GM19324 (cell line): ENCODE results near the gene NANOS3.
A peak's percentile ranks its signal among the peaks of the same experiment; 100 is the strongest.

Experiments used
- ATAC-seq: cut with Tn5 transposase; IDR thresholded peaks from one replicate; pipeline ENCODE4 v1.9.1; 2021; ENCODE audit warnings: mild to moderate bottlenecking, moderate library complexity; ENCODE audit not compliant: unreplicated experiment, low FRiP score

NANOS3 gene

DNA sequence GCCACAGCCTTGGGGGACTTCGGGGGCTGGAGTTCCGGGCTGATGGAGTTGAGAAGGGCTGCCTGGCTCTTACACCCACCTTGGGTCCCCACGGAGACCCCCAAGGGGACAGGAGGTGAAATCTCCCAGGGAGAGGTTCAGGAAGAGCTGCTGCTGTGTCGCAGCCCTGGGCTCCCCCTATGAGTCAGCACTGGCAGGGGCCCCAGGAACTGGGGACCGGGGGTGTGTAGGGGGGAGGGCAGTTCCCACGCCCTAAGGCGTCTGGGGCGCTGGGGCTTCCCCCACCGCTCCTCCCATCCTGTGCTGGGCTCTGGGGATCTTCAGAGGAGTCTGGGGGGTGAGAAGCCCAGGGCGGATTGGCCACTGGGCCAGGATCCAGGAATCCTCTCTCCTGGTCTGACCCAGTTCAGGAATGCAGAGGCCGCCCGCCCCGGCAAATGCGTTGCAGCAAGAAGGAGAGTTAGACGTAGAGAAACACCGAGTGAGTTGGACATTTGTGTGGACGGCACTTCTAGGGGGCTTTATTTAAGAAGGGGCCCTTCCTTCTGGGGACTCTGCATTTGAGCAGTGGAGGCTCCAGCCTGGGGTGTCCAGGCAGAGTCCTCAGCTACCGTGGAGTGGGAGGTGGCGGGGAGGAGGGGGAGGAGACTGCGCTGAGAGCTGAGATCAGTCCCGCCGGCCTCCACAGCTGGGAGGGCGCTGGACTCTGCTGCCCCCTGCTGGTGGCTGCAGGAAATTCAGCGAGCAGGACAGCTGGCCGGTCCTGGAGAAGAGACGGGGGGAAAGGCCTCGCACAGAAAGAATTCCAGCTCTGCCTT lies 15.0 kb upstream of the NANOS3 start:
- ATAC-seq = peak; percentile 63

DNA sequence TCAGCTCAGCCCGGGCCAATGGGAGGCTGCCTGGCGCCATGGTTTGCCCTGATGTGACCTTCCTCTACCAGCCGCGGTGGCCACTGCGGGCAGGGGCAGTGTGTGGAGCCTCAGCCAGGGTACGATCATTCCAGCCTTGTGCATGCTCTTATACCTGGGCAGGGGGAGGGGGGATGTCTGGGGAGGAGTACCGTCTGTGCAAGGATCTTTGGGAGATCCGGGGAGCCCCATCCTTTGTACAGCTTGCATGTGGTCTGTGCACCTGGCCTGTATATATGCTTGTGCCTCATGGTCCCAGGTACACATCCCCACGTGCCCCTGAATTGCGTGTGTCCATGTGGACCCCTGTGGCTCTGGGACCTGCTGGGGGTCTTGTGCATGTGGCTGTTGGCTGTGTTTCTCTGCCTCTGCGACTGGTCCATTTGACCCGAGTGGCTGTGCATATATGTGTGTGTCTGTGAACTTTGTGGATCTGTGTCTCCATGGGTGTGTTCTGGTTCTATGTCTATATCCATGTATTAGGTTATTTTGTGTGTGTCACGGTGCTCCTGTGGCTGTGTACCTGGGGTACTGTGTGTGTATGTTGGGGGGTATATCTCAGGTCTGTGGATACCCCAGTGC lies 12.8 kb upstream of the NANOS3 start:
- no peak for ATAC-seq

DNA sequence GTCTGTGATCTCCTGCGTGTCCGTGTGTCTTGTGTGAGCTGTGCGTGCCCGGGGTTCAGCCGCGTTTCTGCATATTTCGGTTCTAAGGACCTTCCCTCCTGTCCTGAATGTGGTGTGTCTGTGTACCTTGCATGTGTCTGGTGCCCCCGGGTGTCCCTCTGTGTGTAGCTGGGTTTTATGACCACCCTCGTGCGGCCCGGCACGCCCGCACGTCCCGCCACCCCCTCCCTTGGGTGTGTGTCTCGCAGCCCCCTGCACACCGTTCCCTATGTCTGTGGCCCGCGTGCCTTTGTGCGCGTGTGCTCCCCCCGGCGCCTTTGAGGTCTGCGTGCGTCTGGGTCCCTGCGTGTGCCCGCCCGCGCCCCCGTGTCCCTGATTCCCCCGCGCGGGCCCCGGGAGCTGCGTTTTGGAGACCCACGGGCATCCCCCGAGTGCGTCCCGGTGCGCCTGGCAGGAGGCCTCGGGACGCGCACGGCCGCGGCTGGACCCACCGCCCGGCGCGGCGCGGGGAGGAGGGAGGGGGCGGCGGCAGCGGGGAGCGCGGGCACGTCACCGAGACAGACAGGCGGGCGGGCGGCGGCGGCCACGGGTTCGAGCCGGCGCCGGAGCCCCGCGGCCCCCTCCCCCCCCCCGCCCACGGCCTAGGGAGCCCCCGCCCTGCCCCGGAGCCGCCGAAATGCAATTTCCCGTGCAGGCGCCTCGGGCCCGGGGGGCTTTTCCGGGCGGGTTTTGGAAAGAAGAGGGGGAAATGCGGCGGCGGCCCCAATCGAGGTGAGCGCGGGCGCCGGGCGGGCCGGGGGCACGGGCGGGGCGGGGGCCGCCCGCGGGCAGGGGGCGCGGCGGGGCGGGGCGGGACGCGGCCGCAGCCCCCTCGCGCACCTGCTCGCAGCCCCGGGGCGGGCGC lies 12.0 kb upstream of the NANOS3 start:
- ATAC-seq = no peak

DNA sequence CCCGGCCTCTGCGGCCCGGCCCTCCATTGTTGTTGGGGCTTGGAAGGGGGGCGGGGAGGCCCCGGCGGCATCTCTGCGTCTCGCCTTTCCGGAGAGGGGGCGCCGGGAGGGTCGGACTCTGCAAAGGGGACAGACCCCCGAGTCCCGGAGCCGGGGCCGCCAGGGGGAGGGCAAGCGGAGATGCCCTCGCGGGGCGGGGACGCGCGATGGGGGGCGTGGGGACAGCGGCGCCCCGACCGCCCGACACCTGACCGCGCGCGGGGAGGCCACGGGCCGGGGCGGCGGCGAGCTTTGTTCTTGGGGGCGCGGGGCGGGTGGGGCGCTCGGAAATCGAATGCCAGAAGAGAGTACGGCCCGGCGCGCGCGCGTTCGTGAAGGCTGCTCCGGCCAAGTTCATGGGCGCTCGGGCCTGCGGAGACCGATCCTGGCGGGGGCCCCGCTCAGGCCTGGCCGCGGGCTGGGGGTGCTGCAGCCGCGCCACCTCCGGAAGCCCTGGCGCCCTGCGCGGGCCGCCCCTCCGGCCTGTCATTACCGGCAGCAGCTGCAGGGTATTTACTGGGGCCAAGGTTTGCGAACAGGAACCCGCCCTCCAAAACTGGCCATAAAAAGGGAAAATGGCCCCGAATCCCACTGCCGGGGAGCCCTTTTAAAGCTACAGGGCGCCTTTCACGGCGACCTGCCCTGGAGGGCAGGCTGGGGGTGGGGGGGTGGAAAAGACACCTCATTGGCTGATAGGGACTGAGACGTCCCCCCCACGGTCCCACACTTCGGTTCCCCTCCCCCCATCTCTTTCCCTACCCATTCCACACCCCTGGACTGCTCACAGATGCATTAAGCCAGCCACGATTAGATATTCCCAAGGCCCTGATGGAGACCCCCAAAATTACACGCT lies 11.1 kb upstream of the NANOS3 start:
- no peak for ATAC-seq

DNA sequence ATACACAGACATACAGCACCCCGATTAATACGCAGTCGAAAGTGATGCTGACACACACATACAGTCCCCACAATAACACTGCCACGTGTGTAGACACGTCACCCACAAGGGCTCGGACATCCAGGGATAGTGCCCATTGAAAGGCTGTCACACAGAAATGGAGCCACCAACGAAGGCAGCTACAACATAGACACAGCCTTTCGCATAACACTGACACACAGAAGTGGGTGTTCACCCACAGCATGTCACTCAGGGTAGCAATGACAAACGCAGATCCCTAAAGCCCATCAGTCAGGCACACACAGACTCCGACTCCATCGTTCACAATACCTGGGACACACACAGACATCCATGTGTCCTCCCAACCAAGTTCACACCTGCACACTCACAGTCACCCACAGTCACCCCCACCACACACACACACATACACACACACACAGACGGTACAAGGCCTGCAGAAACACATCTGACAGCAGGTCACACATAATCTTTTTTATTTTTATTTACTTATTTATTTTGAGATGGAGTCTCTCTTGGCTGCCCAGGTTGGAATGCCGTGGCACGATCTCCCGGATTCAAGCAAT lies 10.4 kb upstream of the NANOS3 start:
- no peak for ATAC-seq

DNA sequence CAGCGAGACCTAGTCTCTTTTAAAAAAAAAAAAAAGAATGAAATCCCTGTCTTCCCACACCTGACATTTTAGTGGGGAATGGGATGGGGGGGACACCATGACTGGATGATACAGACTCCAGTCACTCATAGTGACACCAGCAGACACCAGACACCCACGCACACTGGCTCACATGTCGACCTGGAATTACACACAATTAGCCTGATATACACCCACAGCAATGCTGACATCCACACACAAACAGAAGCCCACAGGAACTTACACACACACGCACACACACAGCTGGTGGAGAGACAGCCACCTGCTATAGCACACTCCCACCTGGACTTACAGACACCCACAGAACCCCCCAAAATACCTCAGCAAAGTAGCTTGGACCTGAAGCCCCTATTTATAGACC lies 8.3 kb upstream of the NANOS3 start:
- ATAC-seq = no peak

DNA sequence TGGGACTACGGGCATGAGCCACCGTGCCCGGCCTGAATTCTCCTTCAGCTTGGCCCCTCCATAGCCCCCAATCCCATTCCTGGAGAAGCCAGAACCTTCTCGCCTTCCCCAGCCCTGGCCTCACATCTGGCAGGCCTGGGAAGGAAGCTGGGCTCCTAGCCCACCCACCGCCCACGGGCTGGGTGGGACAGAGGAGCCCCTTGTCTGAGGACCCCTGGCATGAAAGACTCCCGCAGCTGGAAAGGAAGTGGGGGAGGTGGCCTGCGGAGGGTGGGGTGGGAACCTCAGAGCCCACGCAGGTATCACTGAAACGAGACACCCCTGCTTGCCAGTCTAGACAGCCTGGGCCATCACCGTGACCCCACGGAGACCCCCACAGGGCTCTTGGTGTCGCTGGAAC lies 7.7 kb upstream of the NANOS3 start:
- ATAC-seq = no peak

DNA sequence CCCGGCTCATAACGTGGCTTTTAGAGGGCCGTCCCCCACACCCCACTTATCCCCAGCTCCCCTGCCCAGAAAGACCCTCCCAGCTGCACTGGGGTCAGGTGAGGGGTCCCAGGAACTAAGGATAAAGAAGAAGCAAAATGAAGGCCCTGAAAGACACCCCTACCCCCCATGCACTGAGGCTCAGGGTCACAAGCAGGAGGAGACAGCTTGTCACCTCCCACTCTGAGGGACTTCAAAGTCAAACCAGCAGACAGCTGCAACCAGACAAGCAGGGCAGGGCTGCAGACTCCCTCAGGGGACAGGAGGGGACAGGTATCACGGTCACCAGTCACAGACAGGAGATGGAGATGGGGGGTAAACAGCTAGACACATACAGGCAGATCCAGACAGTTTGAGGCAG lies 6.1 kb upstream of the NANOS3 start:
- no peak for ATAC-seq

DNA sequence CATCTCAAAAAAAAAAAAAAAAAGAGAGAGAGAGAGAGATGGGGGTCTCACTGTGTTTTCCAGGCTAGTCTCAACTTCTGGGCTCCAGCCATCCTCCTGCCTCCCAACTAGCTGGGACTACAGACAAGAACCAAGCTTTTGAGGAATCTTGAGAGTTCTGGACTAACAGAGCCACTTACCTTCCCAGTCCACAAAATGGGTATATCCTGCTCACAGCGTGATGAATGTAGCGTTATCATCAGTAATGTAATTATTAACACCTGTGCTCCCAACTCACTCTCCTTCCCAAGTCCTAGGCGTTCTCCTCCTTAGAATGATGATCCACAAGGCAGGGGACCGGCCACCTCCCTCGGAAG lies 4.6 kb upstream of the NANOS3 start:
- ATAC-seq = no peak

DNA sequence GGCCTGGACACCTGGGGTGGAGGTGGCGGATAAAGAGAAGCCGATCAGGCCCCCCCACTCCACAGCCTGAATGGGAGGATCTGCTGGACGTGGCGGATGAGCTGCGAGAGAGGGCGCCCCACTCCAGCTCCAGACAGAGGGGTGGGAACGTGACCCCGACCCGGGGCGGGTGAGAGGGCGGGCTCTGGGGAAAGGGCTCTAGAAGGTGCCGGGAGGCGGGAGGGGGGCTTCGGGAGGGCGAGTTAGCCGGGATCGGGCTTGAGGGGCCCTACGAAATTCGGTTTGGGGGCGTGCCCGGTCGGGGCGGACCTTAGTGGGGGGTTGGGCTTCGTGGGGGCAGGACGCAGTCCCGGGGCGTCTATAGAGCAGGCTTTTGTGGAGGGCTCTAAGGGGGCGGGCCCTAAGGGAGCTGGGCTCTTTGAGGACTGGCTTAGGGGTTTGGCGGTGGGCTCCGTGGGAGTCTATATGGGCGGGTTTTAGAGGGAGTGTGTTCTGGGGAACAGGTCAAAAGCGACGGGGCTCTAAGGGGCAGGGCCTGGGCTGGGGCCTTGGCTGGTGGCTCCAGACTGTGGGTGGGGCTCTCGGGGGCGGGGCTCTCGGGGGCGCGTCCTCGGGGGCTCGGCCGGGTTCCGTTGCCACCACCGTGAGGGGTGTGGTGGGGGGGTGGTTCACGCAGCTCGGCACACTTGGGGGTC lies 4.1 kb upstream of the NANOS3 start:
- no peak for ATAC-seq

DNA sequence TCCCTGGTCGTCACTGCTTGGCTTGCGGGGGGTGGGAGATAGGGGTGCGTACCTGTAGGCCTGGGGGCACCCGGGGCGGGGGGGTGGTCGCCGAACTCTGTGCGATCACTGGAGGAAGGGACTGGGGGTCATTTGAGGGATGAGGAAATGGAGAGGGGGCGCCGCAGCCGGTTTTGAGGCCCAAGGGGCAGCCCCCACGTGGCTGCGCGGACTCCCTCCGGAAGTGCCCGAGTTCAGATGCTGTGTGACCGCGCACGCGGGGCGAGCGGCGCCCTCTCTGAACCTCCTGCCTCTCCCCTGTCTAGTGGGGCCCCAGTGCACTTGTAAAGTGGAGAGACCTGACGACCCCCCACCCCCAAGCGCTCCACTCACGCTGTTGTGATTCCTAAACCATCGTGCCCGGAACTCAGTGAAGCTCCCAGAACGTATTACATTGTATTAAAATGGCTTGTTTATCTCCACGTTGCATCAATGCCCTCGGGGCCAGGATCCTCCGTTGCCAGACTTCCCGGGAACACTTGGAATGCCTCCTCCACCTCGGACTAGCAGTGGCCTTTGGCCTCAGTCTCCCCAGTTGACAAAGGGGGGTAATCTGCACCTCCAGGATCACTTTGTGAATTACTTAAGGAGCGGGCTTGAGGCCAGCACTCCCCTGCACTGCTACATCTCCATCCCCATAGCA lies 3.0 kb upstream of the NANOS3 start:
- no peak for ATAC-seq

DNA sequence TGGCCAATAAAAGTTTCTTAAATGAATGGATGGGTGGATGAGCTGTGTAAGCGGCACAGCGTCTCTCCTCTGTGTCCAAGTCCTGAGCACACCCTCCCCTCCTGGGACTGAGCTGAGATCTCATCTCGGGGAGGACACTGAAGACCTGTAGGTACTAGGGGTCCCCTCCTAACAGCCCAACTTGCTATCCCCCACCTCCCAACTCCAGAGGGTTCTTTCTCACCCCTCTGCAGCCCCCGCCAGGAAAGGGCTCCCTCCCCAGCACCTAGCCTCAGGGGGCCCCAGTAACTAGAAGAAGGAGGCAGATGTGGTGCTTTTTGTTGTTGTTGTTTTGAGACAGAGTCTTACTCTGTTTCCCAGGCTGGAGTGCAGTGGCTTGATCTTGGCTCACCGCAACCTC lies 1.1 kb upstream of the NANOS3 start:
- no peak for ATAC-seq

DNA sequence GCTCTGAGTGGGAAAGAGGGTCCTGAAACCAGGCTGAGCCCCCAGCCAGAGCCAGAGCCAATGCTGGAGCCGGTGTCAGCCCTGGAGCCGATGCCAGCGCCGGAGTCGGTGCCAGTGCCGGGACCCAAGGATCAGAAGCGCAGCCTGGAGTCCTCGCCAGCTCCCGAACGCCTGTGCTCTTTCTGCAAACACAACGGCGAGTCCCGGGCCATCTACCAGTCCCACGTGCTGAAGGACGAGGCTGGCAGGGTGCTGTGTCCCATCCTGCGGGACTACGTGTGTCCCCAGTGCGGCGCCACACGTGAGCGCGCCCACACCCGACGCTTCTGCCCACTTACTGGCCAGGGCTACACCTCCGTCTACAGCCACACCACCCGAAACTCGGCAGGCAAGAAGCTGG lies 369 bp downstream of the NANOS3 start:
- ATAC-seq = no peak

DNA sequence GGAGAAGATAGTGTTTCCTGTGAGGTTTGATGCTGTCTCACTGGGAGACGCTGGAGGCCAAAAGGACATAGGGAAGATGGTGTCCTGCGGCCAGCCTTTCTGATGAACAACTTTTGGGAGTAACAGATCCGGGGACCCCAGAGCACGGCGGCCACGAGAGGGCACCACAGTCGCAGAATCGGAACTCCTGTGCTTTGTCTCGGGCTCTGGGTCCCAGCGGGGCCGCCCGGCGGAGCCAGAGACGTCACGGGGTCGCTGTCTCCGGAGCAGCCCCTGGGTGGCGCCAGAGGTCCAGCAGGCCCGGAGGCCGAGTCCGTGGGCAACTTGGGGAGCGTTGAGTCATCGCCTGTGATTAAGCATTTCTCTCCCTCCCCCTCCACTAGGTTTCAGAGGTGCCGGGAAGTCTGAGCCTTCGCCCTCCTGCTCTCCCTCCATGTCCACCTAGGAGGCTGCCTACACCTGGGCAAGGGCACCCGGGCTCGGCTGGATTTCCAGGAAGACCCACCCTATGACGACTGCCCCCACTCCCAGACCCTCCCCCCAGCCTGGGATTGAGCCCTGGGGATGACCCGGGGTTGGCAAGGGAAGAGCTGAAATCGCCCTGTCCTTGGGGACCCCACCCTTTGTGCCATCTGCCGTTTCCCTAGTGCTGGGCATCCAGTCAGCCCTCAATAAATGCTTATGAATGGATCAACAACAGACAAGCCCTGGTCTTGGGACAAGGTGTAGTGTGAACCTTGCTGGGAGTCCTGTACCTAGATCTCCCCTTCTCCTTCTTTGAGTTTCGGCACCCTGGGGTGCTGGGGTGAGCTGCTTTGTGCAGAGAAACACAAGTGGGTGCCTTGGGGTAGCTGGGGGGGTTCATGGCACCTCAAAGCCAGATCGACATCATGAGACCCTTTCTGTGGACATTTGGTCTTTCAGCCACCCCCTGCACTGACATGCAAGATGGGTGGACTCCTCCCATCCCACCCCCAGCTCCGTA lies 3.4 kb downstream of the NANOS3 start:
- peak; percentile 76 for ATAC-seq

DNA sequence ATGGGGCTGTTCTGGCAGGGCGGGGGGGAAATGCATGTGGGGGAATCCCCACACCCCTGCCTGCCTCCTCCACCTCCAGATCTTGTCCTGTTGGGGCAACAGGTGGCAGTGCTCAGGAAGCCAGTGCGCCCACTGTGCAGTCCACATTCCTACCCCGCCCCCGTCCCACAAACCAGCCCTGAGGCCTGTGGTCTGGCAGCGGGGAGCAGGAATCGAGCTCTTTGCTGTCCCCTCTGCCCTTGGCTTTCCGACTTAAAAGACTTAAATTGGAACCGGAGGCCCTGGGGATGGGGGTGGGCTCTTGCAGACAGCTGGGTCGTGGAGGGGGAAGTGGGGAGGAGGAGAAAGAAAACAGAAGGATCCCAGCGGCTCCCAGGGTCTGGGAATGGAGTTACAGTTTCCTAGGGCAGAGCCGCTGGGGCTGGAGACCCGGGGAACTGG lies 4.3 kb downstream of the NANOS3 start:
- ATAC-seq = no peak

DNA sequence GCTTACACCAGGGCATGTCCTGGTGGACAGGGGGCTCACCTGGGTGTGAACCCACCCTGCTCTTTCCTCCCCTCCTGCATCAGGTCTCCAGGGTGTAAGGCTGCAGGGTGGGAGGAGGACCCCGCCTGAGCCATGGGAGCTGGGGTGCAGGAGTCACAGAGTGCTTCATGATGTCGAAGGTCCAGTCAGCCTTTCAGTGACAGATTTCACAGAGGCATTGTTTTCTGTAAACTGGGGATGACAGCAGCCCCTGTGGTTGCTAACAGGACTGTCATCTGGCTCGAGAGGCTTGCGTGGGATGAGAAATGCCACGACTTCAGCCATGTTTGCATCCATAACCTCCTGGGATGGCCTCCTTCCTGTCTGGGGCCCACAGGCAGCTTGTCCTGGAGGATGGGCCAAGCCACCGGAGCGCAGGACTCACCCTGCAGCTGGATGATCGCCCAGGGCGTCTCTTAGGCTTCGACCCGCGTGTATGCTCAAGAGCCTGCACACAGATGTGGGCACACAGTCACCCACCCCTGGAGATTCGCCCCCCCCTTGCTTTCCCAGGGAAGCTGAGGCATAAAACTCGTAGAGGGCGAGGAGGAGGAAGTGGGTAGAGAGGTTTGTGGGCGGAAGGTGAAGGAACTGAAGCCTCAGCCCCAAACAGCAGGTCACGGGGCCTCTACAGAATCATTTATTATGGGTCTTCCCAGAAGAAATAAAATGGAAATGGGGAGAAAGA lies 4.9 kb downstream of the NANOS3 start:
- no peak for ATAC-seq

DNA sequence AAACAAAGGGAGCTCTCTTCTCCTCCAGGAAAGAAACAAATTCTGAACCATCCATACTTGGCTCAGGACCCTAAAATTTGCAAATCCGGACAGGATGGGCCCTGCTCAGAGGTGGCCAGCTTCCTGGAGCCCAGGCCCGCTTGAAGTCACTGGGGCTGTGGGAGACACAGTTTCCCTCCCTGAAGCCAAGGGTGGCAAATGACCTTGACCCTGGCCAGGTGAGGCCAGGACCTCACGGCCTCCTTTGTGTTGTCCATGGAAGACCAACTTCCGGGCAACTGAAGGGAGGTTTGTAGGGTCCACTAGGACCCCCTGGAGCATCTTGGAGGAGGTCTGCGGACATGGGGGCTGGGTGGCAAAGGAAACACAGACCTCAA lies 5.5 kb downstream of the NANOS3 start:
- ATAC-seq = no peak
